Keratinocyte (primary cell): Measurements from ENCODE around the gene GCC2.

ENCODE experiments used
- CTCF ChIP-seq, 3 experiments: IDR thresholded peaks in 1 of 3; conservative IDR thresholded peaks in 1 of 3; optimal IDR thresholded peaks in 1 of 3; 2 replicates in 2 of 3; 3 replicates in 1 of 3; pipeline versions ENCODE3 to v1.5.1; 2011; ENCODE audit warnings: low read length in 3 of 3, mild to moderate bottlenecking in 3 of 3, moderate library complexity in 2 of 3, control low read depth in 1 of 3, inconsistent platforms in 1 of 3; ENCODE audit not compliant: insufficient read depth in 2 of 3; ENCODE audit errors: extremely low read depth in 1 of 3
- EZH2 ChIP-seq: IDR thresholded peaks from one replicate; pipeline ENCODE4 v1.6.1; 2012; ENCODE audit warnings: inconsistent platforms, mild to moderate bottlenecking, low read length, moderate library complexity

- TF ChIP-seq CTCF (optimal IDR thresholded peaks at IDR 0.05 in 1 of 3, IDR thresholded peaks at IDR 0.05 in 1 of 3, conservative IDR thresholded peaks at IDR 0.05 in 1 of 3; ENCODE audit: extremely low read depth in 1 of 3, insufficient read depth in 2 of 3, low read length in 3 of 3), result no peak
- no peak for TF ChIP-seq EZH2
These were observed 92.4 kb downstream of the GCC2 start for GRCh38 chr2:108541451-108541850.
